HG02885 (cell line): ENCODE measurements around the gene PHOSPHO2.
"Not testable (repeated sequence)": the region's sequence is repeated elsewhere in the genome, so short reads cannot be mapped to it uniquely, and the experiment has no call there.

Experiments
- ATAC-seq: cut with Tn5 transposase; IDR thresholded peaks from one replicate; pipeline ENCODE4 v1.9.1; 2021; ENCODE audit warnings: mild to moderate bottlenecking; ENCODE audit not compliant: unreplicated experiment, poor library complexity

The PHOSPHO2 gene

DNA sequence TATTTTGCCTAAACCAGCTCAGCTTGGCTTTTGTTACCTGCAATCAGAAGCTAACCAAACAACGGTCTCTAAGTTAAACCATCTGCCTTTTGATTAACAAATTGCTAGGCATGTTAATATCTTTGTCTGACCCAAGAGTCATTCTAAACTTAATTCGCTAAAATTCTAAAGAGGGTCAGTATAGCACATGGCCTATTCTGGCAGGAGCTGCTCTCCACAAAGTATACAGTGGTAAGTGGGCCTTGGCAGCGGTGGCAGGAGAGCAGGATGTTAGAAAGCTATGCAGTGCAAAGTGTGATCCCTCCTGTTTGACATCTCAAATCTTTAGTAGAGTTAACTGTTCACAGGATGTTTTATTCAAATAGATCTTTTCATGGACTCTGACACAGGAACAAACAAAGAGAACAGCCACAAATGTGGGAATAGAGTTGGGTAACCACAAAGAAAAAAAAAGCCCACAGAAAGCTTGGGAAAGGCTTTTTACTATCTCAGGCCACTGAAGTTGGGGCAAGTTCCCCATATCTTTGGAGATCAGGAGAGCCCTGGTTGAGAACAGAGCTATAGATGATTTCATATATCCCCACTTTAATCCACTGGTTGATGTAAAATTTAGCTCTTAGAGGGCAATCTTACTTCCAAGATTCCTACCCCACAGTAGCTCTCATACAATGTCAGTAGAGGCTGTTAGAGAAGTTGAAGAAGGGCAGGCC, 10.7 kb upstream of the PHOSPHO2 start:
- ATAC-seq: no peak

DNA sequence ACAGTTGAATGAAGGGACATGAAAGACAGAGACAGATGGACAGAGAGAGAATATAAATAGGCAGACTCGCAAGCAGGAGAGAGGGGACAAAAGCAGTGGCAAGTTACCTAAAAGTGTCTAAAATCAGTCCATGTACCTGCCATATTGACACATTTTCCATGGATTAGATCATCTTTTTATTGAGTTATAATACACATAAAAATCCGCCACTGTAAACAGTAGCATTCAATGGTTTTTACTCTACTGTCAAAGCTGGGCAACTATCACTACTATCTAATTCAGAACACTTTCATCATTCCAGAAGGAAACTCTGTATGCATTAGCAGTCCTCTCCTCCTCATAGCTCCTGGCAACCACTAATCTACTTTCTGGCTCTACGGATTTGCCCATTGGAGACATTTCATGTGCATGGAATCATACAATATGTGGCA, 10.1 kb upstream of the PHOSPHO2 start:
- no peak for ATAC-seq

DNA sequence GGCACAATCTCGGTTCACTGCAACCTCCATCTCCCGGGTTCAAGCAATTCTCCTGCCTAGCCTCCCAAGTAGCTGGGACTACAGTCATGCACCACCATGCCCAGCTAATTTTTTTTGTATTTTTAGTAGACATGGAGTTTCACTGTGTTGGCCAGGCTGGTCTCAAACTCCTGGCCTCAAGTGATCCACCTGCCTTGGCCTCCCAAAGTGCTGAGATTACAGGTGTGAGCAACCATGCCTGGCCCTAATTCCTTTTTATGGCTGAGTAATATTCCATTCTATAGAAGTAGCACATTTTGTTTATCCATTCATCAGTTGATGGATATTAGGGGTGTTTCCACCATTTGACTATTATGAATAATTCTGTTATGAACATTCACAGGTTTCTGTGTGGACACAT, 9.6 kb upstream of the PHOSPHO2 start:
- not testable (repeated sequence) for ATAC-seq

DNA sequence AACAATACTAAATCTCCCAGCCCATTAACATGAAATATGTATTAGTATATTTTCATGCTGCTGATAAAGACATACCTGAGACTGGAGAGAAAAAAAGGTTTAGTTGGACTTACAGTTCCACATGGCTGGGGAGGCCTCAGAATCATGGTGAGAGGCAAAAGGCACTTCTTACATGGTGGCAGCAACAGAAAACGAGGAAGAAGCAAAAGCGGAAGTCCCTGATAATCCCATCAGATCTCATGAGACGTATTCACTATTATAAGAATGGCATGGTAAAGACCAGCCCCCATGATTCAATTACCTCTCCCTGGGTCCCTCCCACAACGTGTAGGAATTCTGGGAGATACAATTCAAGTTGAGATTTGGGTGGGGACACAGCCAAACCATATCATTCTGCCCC, 7.4 kb upstream of the PHOSPHO2 start:
- ATAC-seq: not testable (repeated sequence)

DNA sequence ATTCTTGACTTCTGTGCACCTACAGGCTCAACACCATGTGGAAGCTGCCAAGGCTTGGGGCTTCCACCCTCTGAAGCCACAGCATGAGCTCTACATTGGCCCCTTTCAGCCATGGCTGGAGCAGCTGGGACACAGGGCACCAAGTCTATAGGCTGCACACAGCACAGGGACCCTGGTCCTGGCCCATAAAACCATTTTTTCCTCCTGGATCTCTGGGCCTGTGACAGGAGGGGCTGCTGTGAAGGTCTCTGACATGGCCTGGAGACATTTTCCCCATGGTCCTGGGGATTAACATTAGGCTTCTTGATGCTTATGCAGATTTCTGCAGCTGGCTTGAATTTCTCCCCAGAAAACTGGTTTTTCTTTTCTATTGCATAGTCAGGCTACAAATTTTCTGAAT, 6.3 kb upstream of the PHOSPHO2 start:
- ATAC-seq: not testable (repeated sequence)

DNA sequence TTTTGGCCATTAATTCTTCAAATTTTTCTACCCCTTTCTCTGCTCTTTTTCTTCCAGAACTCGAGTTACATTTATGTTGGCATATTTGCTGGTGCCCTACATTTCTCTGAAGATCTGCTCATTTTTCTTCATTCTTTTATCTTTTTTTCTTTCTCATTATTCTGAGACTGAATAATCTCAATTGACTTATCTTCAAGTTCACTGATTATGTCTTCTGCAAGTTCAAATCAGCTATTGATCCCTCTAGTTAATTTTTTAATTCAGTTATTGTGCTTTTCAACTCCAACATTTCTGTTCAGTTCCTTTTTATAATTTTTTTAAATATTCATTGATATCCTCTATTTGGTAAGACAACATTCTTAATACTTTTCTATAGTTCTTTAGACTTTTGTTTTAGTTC, 3.3 kb upstream of the PHOSPHO2 start:
- no peak for ATAC-seq

DNA sequence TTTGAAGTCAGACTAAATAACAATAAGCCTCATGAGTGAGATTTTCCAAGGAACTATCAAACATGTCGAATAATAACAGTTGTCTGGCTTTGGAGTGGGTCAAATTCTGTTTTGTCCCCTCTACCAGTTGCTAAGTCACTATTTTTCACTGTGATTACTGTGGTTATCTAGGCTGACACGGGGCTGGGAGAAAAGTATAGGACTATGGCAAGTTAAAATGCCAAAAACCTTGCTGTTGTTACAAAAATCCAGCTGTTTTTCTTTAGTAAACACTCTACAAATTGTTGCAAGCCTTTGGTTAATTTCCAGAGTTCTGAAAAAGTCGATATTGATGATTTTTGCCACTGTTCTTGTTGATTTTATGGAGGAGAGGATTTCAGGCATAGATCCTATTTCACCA, 1.6 kb upstream of the PHOSPHO2 start:
- ATAC-seq: no peak

DNA sequence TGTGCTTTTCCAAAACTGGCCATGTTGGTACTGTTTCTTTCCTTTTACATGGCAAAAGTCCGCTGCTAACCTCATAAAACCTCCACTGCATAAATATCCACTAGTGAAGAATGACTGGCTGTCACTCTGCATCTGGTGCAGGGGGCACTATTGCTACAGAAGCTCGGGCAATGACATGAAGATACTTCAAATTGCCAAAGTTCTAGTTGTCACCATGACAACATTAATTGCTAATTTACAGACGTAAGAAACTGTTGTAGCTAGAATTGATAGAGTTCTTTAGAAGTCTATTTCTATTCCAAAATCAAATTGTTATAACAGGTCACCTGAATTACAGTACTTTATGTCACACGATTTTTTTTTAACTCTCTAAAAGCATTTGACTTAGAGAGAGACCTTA, 909 bp upstream of the PHOSPHO2 start:
- ATAC-seq: no peak

DNA sequence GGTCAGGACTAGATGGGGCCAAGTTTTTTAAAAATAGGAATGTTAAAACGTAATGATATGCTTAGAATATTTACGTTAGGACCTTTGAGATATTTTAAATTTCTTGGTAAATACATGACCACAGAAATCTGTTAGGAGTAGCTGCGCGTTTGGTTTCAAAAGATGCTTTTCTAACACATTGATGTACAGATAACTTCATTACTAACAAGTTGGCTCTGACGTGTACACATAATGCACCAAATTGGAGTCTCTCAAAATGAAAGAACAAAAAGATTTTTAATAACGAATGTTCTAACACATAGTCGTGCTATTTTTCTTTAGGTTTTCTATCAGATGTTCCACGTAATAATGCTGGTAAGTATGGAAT, 608 bp downstream of the PHOSPHO2 start:
- no peak for ATAC-seq

DNA sequence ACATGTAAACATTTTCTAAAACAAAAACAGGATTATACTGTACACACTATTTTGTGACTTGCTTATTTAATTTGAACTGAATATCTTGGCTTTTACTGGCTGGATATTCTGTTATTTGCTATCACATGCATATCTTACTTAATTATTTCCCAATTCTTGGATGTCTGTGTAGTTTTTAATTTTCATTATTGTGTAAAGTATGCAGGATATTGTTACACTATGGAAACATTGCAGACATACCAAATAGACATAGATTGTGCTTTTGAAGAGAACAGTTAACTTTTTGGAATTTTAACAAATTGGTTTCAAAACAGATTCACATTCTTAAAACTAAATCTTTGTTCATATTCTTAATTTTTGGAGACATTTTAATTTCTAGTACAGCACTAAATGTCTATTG, 2.1 kb downstream of the PHOSPHO2 start:
- ATAC-seq: no peak

DNA sequence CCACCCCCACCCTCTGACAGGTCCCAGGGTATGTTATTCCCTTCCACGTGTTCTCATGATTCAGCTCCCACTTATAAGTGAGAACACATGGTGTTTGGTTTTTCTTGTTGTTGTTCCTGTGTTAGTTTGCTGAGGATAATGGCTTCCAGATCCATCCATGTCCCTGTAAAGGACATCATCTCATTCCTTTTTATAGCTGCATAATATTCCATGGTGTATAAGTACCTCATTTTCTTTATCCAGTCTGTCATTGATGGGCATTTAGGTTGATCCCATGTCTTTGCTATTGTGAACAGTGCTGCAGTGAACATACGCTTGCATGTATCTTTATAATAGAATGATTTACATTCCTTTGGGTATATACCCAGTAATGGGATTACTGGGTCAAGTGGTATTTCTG, 4.9 kb downstream of the PHOSPHO2 start:
- not testable (repeated sequence) for ATAC-seq

DNA sequence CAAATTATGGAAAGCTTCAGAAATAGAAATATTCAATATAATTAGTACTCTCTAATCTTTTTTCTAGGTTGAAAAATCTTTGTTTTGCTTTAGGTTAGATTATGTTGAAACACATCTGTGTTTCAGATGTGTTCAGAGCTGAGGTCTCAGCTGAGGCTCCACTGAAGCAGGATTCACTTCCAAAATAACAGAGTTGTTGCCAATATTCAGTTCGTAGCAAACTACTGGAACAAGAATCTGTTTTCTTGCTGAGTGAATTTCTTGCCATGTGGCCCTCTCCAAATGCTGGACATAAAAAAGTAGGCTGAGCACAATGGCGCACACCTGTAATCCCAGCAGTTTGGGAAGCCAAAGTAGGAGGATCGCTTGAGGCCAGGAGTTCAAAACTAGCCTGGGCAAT, 8.7 kb downstream of the PHOSPHO2 start:
- no peak for ATAC-seq

DNA sequence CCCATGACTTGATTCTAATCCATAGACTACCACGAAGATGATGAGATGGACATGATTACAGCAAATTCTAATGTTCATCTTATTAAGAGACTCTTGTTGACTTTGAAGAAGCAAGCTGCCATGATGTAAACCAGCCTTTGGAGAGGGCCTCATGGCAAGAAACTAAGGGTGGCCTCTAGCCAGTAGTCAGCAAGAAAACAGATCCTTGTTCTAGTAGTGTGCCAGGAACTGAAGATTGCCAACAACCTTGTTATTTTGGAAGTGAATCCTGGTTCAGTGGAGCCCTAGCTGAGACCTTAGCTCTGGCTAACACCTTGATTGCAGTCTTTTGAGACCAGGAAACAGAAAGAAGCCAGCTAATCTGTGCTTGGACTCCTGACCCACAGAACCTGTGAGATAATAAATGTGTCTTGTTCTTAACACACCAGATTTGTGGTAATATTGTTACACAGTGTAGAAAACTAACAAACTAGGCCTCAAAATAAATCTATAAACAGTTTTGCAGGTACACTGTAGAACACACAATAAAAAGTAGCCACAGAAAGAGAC, 10.0 kb downstream of the PHOSPHO2 start:
- no peak for ATAC-seq

DNA sequence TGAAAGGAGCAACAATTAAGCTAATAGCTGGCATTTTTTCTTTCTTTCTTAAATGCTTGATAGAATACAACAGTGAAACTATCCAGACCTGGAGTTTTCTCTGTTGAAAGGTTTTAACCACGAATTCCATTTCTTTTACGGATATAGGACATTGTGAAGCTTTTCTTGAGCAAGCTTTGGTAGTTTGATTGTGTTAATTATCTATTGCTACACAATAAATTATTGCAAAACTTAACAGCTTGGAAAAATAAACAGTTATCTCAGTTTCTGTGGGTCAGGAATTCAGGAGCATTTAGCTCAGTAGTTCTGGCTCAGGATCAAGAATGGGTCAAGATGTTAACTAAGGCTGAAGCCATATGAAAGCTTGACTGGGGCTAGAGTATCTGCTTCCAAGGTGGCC, 11.7 kb downstream of the PHOSPHO2 start:
- no peak for ATAC-seq

DNA sequence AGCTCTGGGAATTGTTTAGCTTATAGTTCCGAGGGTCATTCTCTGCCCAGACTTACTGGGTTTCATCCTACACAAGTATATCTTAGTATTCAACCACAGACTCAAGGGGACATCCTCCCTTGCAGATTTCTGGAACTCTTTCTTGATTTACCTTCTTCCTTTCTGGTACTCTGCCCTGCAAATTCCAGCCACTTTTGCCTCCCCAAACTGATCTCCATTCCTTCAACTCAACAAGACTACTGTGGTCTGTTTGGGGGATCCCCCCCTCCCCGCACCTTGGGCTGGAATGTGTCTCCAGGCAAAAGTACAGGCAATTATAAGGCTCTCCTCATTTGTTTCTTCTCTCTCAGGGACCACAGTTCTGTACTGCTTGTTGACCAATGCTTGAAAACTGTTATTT, 13.4 kb downstream of the PHOSPHO2 start:
- ATAC-seq: no peak

DNA sequence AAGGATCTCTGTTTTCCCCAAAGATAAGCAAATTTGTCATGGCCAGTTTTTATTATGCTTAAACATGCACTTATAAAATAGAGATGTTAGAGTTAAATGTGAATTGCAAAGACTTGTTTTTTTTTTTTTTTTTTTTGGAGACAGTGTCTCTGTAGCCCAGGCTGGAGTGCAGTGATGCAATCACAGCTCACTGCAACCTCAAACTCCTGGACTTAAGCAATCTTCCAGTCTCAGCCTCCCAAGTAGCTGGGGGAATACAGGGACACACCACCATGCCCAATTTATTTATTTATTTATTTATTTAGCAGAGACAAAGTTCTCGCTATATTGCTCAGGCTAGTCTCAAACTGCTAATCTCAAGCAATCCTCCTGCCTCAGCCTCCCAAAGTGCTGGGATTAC, 15.1 kb downstream of the PHOSPHO2 start:
- ATAC-seq: no peak

DNA sequence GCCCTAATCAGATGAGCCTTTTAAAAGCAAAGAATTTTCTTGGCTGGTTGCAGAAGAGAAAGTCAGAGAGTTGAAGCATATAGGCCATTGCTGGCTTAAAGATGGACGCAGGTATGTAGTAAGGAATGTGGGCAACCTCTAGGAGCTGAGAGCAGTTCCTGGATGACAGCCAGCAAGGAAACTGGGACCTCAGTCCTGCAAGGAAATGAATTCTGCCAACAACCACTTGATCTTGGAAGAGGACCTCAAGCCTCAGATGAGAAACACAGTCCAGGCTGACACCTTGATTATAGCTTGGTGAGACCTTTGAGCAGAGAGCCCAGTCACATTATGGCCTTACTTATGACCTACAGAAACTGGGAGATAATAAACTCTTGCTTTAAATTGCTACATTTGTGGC, 15.7 kb downstream of the PHOSPHO2 start:
- no peak for ATAC-seq

DNA sequence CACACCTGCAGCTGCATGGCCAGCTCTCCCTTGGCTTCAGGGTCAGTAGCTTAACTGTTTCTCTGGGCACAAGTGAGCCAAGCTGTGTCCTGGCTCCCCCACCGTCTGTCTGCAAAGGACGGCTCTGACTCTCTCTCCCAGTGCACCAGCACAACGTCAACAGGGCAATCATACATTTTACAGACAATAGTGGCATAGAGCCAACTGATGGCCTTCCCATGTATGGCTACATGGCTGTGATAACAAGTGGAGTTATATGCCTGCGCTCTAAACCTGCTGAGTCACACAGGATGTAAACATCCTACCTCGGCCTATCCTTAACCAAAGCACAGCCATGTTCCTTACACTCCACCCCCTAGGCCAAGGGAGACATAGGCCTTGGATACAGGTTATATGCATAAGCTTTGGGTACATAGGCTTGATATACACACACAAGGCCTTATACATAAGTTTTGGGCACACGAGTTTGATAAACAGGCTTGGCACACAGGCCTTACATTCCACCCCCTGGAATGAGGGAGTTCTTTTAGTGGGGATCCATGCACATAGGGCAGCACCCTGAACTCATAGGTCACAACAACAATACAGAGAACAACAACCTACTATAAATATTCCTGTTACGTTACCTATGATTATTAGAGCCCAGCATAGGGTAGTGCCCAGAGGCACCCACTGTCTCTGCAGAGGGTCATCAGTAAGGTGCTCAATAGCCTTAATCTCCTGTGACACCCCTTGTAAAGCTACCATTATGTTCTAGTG, 17.7 kb downstream of the PHOSPHO2 start:
- no peak for ATAC-seq

DNA sequence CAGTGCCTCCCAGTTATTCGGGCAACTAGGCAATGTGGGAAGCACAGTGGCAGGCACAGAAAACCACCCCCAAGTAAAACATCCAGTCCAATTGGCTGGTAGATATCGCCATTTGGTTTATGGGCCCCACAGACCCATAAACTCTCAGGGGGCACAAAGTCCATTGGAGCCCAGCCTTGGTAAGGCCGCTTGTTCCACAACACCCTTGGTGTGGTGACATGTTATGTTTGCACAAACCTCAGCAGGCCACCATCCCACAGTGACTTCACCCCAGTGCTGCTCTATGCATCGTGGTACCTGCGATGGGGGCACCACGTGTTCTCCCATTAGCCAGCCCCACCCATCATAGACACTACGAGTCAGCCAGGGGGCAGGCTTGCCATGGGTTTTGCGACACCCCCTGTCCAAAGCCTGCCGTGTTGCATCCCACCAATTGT, 18.5 kb downstream of the PHOSPHO2 start:
- no peak for ATAC-seq

DNA sequence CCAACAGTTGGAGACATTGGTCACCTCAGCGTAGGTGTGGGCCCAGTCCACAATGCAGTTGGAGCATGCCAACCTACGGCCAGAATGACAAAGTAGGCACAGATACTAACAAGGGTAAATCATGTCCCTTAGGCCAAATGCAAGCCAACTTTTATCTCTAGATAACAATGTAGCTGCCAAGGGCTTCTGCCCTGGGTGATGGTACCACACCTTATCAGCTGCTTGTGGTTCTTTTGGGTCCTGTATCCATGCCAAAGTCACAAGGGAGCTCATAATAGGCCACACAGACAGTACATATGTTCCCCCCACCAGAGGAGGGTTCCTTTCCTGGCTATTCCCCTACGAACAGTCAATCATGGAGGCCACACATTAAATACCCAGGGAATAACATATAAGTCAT, 19.1 kb downstream of the PHOSPHO2 start:
- ATAC-seq: no peak

DNA sequence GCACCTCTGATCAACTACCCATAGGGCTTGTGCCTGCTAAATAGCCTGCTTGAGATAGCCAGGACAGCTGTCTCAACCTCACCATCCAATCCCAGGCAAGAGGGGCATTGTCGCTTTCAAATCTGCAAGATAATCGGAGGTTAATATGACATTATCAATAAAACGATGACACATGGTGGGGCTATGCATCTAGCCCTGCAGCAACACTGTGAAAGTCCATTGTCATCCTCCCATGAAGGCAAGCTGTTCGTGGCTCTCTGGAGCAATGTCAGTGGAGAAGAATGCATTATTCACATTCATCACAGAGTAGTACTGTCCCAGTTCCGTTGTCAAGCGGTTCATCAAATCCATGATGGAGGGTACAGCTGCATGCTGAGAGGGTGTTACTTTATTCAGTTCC, 20.4 kb downstream of the PHOSPHO2 start:
- no peak for ATAC-seq
